IMR-90 (cell line): ENCODE data around the gene KRTAP5-1. TPM values are rescaled to one million over a fixed set of nuclear protein-coding genes. Genes with fewer than 3 reads are reported as not detected.

Source experiments
- ATAC-seq: fragments of 200-7000 bp; cut with Tn5 transposase; 2 replicates; pipeline ENCODE4 v1.9.1; 2020; ENCODE audit warnings: low read depth, mild to moderate bottlenecking, moderate library complexity
- BruUV-seq: library from RNA; stranded (reverse); fragments of 400-500 nt; replicated peaks from 2 replicates; lab custom pipeline; 2021; lab: Mats Ljungman, UMichigan
- CTCF ChIA-PET: fragments of 300-600 bp; formaldehyde crosslinking; extraction: SDS; loops from one replicate; lab custom pipeline; 2021; ENCODE audit warnings: antibody characterized with exemption; lab: Yijun Ruan, JAX
- POLR2A ChIA-PET: fragments of 300-600 bp; sonication (Branson Sonifier 250); formaldehyde crosslinking; loops from one replicate; lab custom pipeline; 2022; ENCODE audit warnings: antibody characterized with exemption; ENCODE audit not compliant: unreplicated experiment; lab: Charles Lee
- DNase-seq: peaks from one replicate; pipeline ENCODE4 v3.0.0; 2013
- H2AFZ ChIP-seq: replicated peaks from 2 replicates; pipeline ENCODE3; 2013; ENCODE audit warnings: low read length, mild to moderate bottlenecking; ENCODE audit not compliant: poor library complexity
- H2AK5ac ChIP-seq: 2 replicates; pipeline ENCODE4 v1.6.1; 2013; ENCODE audit warnings: low read depth, low read length, inconsistent platforms
- H2AK9ac ChIP-seq: replicated peaks from 2 replicates; pipeline ENCODE3; 2013; ENCODE audit warnings: mild to moderate bottlenecking, low read depth, low read length, moderate library complexity; ENCODE audit not compliant: poor library complexity
- H2BK120ac ChIP-seq: 2 replicates; pipeline ENCODE4 v1.6.1; 2013; ENCODE audit warnings: low read depth, low read length, inconsistent platforms
- H2BK15ac ChIP-seq: 3 replicates; pipeline ENCODE4 v1.6.1; 2013; ENCODE audit warnings: low read depth, low read length, inconsistent platforms
- H2BK20ac ChIP-seq: 2 replicates; pipeline ENCODE4 v1.6.1; 2013; ENCODE audit warnings: low read depth, mild to moderate bottlenecking, inconsistent platforms, low read length, moderate library complexity
- H2BK5ac ChIP-seq: 2 replicates; pipeline ENCODE4 v1.6.1; 2013; ENCODE audit warnings: mild to moderate bottlenecking, low read depth, low read length, inconsistent platforms; ENCODE audit not compliant: poor library complexity, severe bottlenecking
- H3K14ac ChIP-seq: replicated peaks from 2 replicates; pipeline ENCODE4 v1.6.1; 2013; ENCODE audit warnings: low read depth, low read length, inconsistent platforms
- H3K18ac ChIP-seq: 2 replicates; pipeline ENCODE4 v1.6.1; 2013; ENCODE audit warnings: low read depth, low read length, control low read depth
- H3K23ac ChIP-seq: 2 replicates; pipeline ENCODE4 v1.6.1; 2013; ENCODE audit warnings: low read depth, low read length, inconsistent platforms
- H3K27ac ChIP-seq: 2 replicates; pipeline ENCODE4 v1.5.1; 2013; ENCODE audit warnings: mild to moderate bottlenecking, control low read depth, low read length; ENCODE audit not compliant: insufficient read depth
- H3K27me3 ChIP-seq: 2 replicates; pipeline ENCODE4 v1.6.1; 2013; ENCODE audit warnings: low read length; ENCODE audit not compliant: control insufficient read depth, insufficient read depth
- H3K36me3 ChIP-seq: 2 replicates; pipeline ENCODE4 v1.6.1; 2013; ENCODE audit warnings: low read length, mixed read lengths; ENCODE audit not compliant: control insufficient read depth, insufficient read depth
- H3K4ac ChIP-seq: 2 replicates; pipeline ENCODE4 v1.6.1; 2013; ENCODE audit warnings: low read depth, low read length, inconsistent platforms
- H3K4me1 ChIP-seq: 2 replicates; pipeline ENCODE4 v1.6.1; 2013; ENCODE audit warnings: low read length, mixed read lengths; ENCODE audit not compliant: control insufficient read depth, insufficient read depth
- H3K4me2 ChIP-seq: 2 replicates; pipeline ENCODE4 v1.6.1; 2013; ENCODE audit warnings: low read depth, mild to moderate bottlenecking, control low read depth, low read length, moderate library complexity
- H3K4me3 ChIP-seq: 2 replicates; pipeline ENCODE4 v1.5.1; 2013; ENCODE audit warnings: low read depth, mild to moderate bottlenecking, control low read depth, low read length, moderate library complexity; ENCODE audit not compliant: insufficient read depth
- H3K56ac ChIP-seq: 2 replicates; pipeline ENCODE4 v1.6.1; 2013; ENCODE audit warnings: low read length, inconsistent platforms; ENCODE audit not compliant: insufficient read depth; ENCODE audit errors: extremely low read depth
- H3K79me1 ChIP-seq, 2 experiments: 2 replicates each; pipeline ENCODE4 v1.6.1; 2013; ENCODE audit warnings: low read length in 2 of 2, inconsistent platforms in 1 of 2, low read depth in 1 of 2
- H3K9ac ChIP-seq: 2 replicates; pipeline ENCODE4 v1.6.1; 2013; ENCODE audit warnings: low read depth, low read length, control low read depth
- H3K9me1 ChIP-seq: 2 replicates; pipeline ENCODE4 v1.6.1; 2013; ENCODE audit warnings: low read length, inconsistent platforms; ENCODE audit not compliant: insufficient read depth
- H3K9me3 ChIP-seq: 2 replicates; pipeline ENCODE4 v1.6.1; 2013; ENCODE audit warnings: low read length; ENCODE audit not compliant: control insufficient read depth, insufficient read depth
- H4K20me1 ChIP-seq: 2 replicates; pipeline ENCODE4 v1.6.1; 2013; ENCODE audit warnings: low read length, inconsistent platforms; ENCODE audit not compliant: insufficient read depth
- H4K5ac ChIP-seq: 2 replicates; pipeline ENCODE4 v1.6.1; 2013; ENCODE audit warnings: mild to moderate bottlenecking, low read depth, low read length, control low read depth
- H4K8ac ChIP-seq, 2 experiments: 2 replicates each; pipeline ENCODE4 v1.6.1; 2013; ENCODE audit warnings: low read depth in 2 of 2, low read length in 2 of 2, control low read depth in 1 of 2, inconsistent platforms in 1 of 2
- H4K91ac ChIP-seq: 2 replicates; pipeline ENCODE4 v1.6.1; 2013; ENCODE audit warnings: low read depth, low read length, inconsistent platforms; ENCODE audit not compliant: insufficient read depth
- BHLHE40 ChIP-seq: fragments of 150-350 bp; IDR thresholded peaks from 2 replicates; pipeline ENCODE4 v1.6.1; 2016; ENCODE audit warnings: mild to moderate bottlenecking, low read depth, low read length
- CHD1 ChIP-seq: IDR thresholded peaks from 2 replicates; pipeline ENCODE4 v1.6.1; 2012; ENCODE audit warnings: low read depth, low read length, improper control_type of control experiment
- FOS ChIP-seq: fragments of 150-350 bp; IDR thresholded peaks from 2 replicates; pipeline ENCODE4 v1.6.1; 2016; ENCODE audit warnings: low read depth, low read length
- MAFK ChIP-seq: IDR thresholded peaks from 2 replicates; pipeline ENCODE4 v1.6.1; 2012; ENCODE audit warnings: low read depth, low read length, improper control_type of control experiment
- MAZ ChIP-seq: IDR thresholded peaks from 2 replicates; pipeline ENCODE4 v1.6.1; 2012; ENCODE audit warnings: low read depth, mild to moderate bottlenecking, low read length, improper control_type of control experiment, moderate library complexity, borderline replicate concordance
- MXI1 ChIP-seq: IDR thresholded peaks from 2 replicates; pipeline ENCODE4 v1.6.1; 2012; ENCODE audit warnings: low read depth, mild to moderate bottlenecking, low read length, moderate library complexity, borderline replicate concordance
- NFE2L2 ChIP-seq: fragments of 150-350 bp; IDR thresholded peaks from 2 replicates; pipeline ENCODE4 v1.6.1; 2016; ENCODE audit warnings: low read depth, mild to moderate bottlenecking, low read length
- POLR2A ChIP-seq: IDR thresholded peaks from 2 replicates; pipeline ENCODE4 v1.6.1; 2012; ENCODE audit warnings: mild to moderate bottlenecking, low read depth, low read length
- RCOR1 ChIP-seq: IDR thresholded peaks from 2 replicates; pipeline ENCODE4 v1.6.1; 2012; ENCODE audit warnings: mild to moderate bottlenecking, low read length, improper control_type of control experiment; ENCODE audit not compliant: insufficient replicate concordance
- SMC3 ChIP-seq: fragments of 150-350 bp; IDR thresholded peaks from 2 replicates; pipeline ENCODE4 v1.6.1; 2016; ENCODE audit warnings: low read depth, mild to moderate bottlenecking, antibody characterized with exemption, low read length, moderate library complexity
- whole genome bisulfite sequencing, 2 experiments: methylation state at CpG; one replicate each; pipeline versions ENCODE4 v1.1.5 to v1.1.7; 2013; ENCODE audit warnings: missing lambda C conversion rate in 2 of 2; ENCODE audit not compliant: insufficient read length in 1 of 2; ENCODE audit errors: extremely low coverage in 2 of 2; 5-methylcytosine and 5-hydroxymethylcytosine counted together
- dilution Hi-C: fragments of 300-500 bp; cut with HindIII; formaldehyde crosslinking; loops from one replicate; pipeline ENCODE4 v1.14.3; 2018; ENCODE audit warnings: low sequenced_read_pairs; ENCODE audit not compliant: unreplicated experiment
- in situ Hi-C: fragments of 300-500 bp; cut with MboI; formaldehyde crosslinking; loops from 3 replicates; pipeline ENCODE4 v1.14.3; 2019; ENCODE audit warnings: low sequenced_read_pairs, inconsistent platforms, mixed read lengths
- intact Hi-C: fragments of 100-400 bp; cut with micrococcal nuclease; formaldehyde crosslinking; loops from 2 replicates; pipeline ENCODE4 v1.10.0; 2022
- polyA plus RNA-seq, 3 experiments: library from polyadenylated mRNA; depleted of rRNA; stranded (reverse); fragments of >200 nt; gene quantifications; 2 replicates each; pipeline ENCODE4 v1.2.3, GENCODE V29; 2012; ENCODE audit warnings: low replicate concordance in 1 of 3
- total RNA-seq: library from RNA; depleted of rRNA; stranded (reverse); fragments of >200 nt; gene quantifications from 2 replicates; pipeline ENCODE4 v1.2.3, GENCODE V29; 2012
- TF ChIP-seq, protein P1 (sequence below): fragments of 150-350 bp; IDR thresholded peaks from 2 replicates; pipeline ENCODE4 v1.6.1; 2017; ENCODE audit warnings: mild to moderate bottlenecking, antibody characterized with exemption, low read length, low read depth

Gene KRTAP5-1
- total and polyA plus RNA-seq, 2 of the 4 experiments (the other 2 are of a cell fraction), result not detected

DNA sequence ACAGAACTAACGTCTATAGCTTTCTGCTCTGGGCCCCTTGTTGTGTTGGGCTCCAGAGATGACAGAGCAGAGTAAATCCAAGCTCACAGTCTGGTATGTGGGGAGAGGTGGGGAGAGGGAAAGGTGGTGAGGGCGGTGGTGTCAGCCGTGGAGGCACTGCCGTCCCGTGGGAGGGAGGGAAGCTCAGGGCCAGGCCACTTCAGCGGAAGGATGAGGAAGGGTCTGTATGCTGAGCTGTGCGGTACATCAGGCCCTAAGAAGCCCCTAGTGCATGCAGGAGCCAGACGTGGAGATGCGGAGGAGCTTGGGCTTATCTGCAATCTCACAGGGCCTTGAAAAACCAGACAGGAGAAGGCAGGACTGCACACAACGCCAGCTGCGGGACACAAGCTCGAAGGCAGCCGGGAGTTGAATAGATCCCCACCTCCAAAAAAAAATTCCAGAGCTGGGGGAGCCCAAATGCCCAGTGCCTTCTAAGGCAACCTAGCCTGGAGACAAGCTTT, 46.0 kb upstream of the KRTAP5-1 start:
- dilution Hi-C loops (no loop called here), intact Hi-C loops (no loop called here), in situ Hi-C loops (no loop called here)
- Histone ChIP-seq H3K4ac (no peak overlapping the region), H2BK15ac (no peak overlapping the region), H3K4me1 (no peaks in the 10 kb centered on the region), H2AK9ac (no peak overlapping the region), H3K4me3 (no peak overlapping the region), H3K4me2 (no peak overlapping the region), H4K91ac (no peak overlapping the region), H4K8ac (no peak overlapping the region), H2AFZ (no peak overlapping the region), H2BK120ac (no peak overlapping the region), H4K20me1 (no peaks in the 10 kb centered on the region; the same call in 1 of the 2 replicates), H3K79me1 (no peaks in the 10 kb centered on the region), H2BK20ac (no peak overlapping the region), H3K23ac (no peak overlapping the region; the same call in 1 of the 2 replicates), H2AK5ac (no peak overlapping the region), H3K18ac (no peak overlapping the region), H2BK5ac (no peak overlapping the region), H3K14ac (no peak overlapping the region), H3K9me3 (no peaks in the 10 kb centered on the region), H3K9ac (no peak overlapping the region), H3K9me1 (no peaks in the 10 kb centered on the region), H3K27me3 (peaks cover 63% of the 10 kb centered on the region), H3K56ac (no peak overlapping the region), H3K27ac (no peak overlapping the region), H4K5ac (no peak overlapping the region), H3K36me3 (no peaks in the 10 kb centered on the region)
- ChIA-PET POLR2A (no interaction called here), CTCF (interaction anchor here (1.4 to 1.6 kb wide), 2 partner anchors 22 to 36 kb away, joined by 4 to 5 read pairs; no protein-coding TSS in a partner anchor)
- BruUV-seq, result no TSS peak
- ATAC-seq (no peak), DNase-seq (no peak)
- no peak for TF ChIP-seq NFE2L2
- no peak for TF ChIP-seq MAZ
- no peak for TF ChIP-seq CHD1
- no peak for TF ChIP-seq RCOR1
- no peak for TF ChIP-seq BHLHE40
- TF ChIP-seq POLR2A, result no peak
- no peak for TF ChIP-seq MXI1
- TF ChIP-seq FOS, result no peak
- TF ChIP-seq, protein P1, sequence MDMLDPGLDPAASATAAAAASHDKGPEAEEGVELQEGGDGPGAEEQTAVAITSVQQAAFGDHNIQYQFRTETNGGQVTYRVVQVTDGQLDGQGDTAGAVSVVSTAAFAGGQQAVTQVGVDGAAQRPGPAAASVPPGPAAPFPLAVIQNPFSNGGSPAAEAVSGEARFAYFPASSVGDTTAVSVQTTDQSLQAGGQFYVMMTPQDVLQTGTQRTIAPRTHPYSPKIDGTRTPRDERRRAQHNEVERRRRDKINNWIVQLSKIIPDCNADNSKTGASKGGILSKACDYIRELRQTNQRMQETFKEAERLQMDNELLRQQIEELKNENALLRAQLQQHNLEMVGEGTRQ, result no peak
- TF ChIP-seq MAFK, result no peak
- no peak for TF ChIP-seq SMC3
- WGBS, 2 experiments, result 43% methylated on average over 7 of the region's 13 CpGs; no CpG with 5 or more reads in 1 of the 2 experiments
